Heart left ventricle (tissue), 16 donors: ENCODE results near the gene CREG2. TPM values are rescaled to one million over a fixed set of nuclear protein-coding genes. Genes with fewer than 3 reads are reported as not detected.

ENCODE experiments used
- ATAC-seq, 4 donors: fragments of 200-7000 bp; cut with Tn5 transposase; one replicate each; pipeline ENCODE4 v1.9.1; 2020 to 2022; ENCODE audit warnings: moderate library complexity in 4 of 4, mild to moderate bottlenecking in 3 of 4, moderate number of reproducible peaks in 1 of 4
- DNase-seq, 5 donors: peaks; one replicate each; pipeline ENCODE4 v3.0.0-alpha.2; 2020
- H3K27ac ChIP-seq, 12 donors: fragments of 200-600 bp; sonication (generic) in 4 of 12; one replicate each; pipeline versions ENCODE4 v1.5.0 to v1.8.0; 2016 to 2022; ENCODE audit warnings: mild to moderate bottlenecking in 2 of 12
- H3K27me3 ChIP-seq, 9 donors: fragments of 200-600 bp; sonication (generic) in 2 of 9; one replicate each; pipeline versions ENCODE4 v1.5.1 to v1.8.0; 2016 to 2022; ENCODE audit warnings: mild to moderate bottlenecking in 3 of 9
- H3K36me3 ChIP-seq, 9 donors: fragments of 200-600 bp; sonication (generic) in 2 of 9; one replicate each; pipeline versions ENCODE4 v1.5.0 to v1.8.0; 2018 to 2022; ENCODE audit warnings: mild to moderate bottlenecking in 2 of 9
- H3K4me1 ChIP-seq, 12 donors: fragments of 200-600 bp; sonication (generic) in 4 of 12; one replicate each; pipeline versions ENCODE4 v1.5.0 to v1.8.0; 2016 to 2022; ENCODE audit warnings: mild to moderate bottlenecking in 3 of 12
- H3K4me3 ChIP-seq, 12 donors: fragments of 200-600 bp; sonication (generic) in 4 of 12; one replicate each; pipeline versions ENCODE4 v1.5.0 to v1.8.0; 2017 to 2022; ENCODE audit warnings: mild to moderate bottlenecking in 9 of 12, moderate library complexity in 4 of 12
- H3K9me3 ChIP-seq, 12 donors: fragments of 200-600 bp; sonication (generic) in 4 of 12; one replicate each; pipeline versions ENCODE4 v1.5.0 to v1.8.0; 2016 to 2022; ENCODE audit warnings: mild to moderate bottlenecking in 1 of 12
- CTCF ChIP-seq, 12 donors: fragments of 200-600 bp; sonication (generic) in 4 of 12; IDR thresholded peaks; one replicate each; pipeline versions ENCODE4 v1.5.0 to v1.8.0; 2018 to 2022; ENCODE audit warnings: antibody characterized with exemption in 12 of 12, mild to moderate bottlenecking in 5 of 12
- POLR2A ChIP-seq, 2 donors: fragments of 450-650 bp; IDR thresholded peaks; one replicate each; pipeline ENCODE4 v1.6.1; 2017; ENCODE audit warnings: antibody characterized with exemption in 2 of 2, mild to moderate bottlenecking in 2 of 2, moderate library complexity in 2 of 2
- WGBS, 4 donors: extraction: QIAGEN DNeasy Blood & Tissue Kit in 2 of 4; methylation state at CpG; one replicate each; pipeline versions ENCODE4 v1.1.5 to v1.1.7; 2013 to 2018; 5-methylcytosine and 5-hydroxymethylcytosine counted together
- intact Hi-C, 10 donors: fragments of 100-400 bp; cut with DNase I; formaldehyde crosslinking; loops; one replicate each; pipeline versions ENCODE4 v1.11.1 to v1.14.2; 2022
- polyA plus RNA-seq, 2 donors: library from polyadenylated mRNA; stranded (reverse); fragments of 200-250 nt; gene quantifications; one replicate each; pipeline ENCODE4 v1.2.3, GENCODE V29; 2013
- total RNA-seq, 9 donors: library from RNA; depleted of rRNA in 2 of 9; stranded (reverse); fragments of >200 nt in 2 of 9; fragmentation: NEBNext Ultra II Directional in 3 of 9; extraction: Animal tissue kit (Norgen Biotek cat#: 25700) in 3 of 9; gene quantifications; one replicate each; pipeline versions ENCODE4 v1.1.0 to v1.2.4, GENCODE V29; 2016 to 2023
- donor health status: ischemic (EF 13 %, LVEDD 7.1; RV severe dilation, severe dysfunction).
- donor health status: healthy with polysubstance abuse.
- donor health status: DM: no; HTN: yes; CAD: no.
- donor health status: DM: no; HTN: no; CAD: no.
- donor health status: ischemic (EF 25% LVEDD 6.9; RV normal size, moderate dysfunction).
- donor health status: ischemic (EF 25% LVEDD 5.7; RV mildly dilated, moderate dysfunction).
- donor health status: healthy.
- donor health status: DM: yes; HTN: yes; CAD: no.
- donor health status: ischemic (EF 35%, LVEDD 5.7; RV mildly dilated, moderate dysfunction).
- donor health status: nonischemic (EF 11% LVEDD 7.7; RV severe dilation, severe dysfunction).
- donor health status: DM: yes; HTN: yes; CAD: no.
- donor health status: PGD.
- donor health status: ischemic (EF 29% LVEDD 5.4; RV normal size, mild dysfunction).
- donor health status: nonischemic (EF 23%, LVEDD 6.1; RV moderate dilation, normal function).

Gene CREG2
- total and polyA plus RNA-seq, 11 donors = 0.18 to 1.1 (median 0.46) TPM; not detected in 7

- WGBS, 4 donors = 82 to 92% (median 89%) methylated on average over 2 of the region's 2 CpGs
- DNase-seq (no peak), ATAC-seq (no peak)
- TF ChIP-seq POLR2A (IDR thresholded peaks at IDR 0.05) (no peak), CTCF (IDR thresholded peaks at IDR 0.05) (no peak)
- Histone ChIP-seq H3K4me3 (no peak overlapping the region), H3K36me3 (no peaks in the 10 kb centered on the region), H3K9me3 (no peaks in the 10 kb centered on the region), H3K27ac (no peak overlapping the region), H3K4me1 (peaks cover 0 to 17% (median 0%) of the 10 kb centered on the region in 12 donors), H3K27me3 (peaks cover 0 to 6% (median 0%) of the 10 kb centered on the region in 9 donors)
- intact Hi-C loops = no loop called here
Observed at GRCh38 chr2:101379091-101379490, 8.2 kb downstream of the CREG2 start.

GRCh38 chr2:101375653-101376052, 11.7 kb downstream of the CREG2 start:
- no peak overlapping the region for H3K27ac ChIP-seq
- peaks cover 0 to 8% (median 0%) of the 10 kb centered on the region in 12 donors for H3K9me3 ChIP-seq
- intact Hi-C loops = no loop called here
- no peaks in the 10 kb centered on the region for H3K36me3 ChIP-seq
- H3K27me3 ChIP-seq = no peaks in the 10 kb centered on the region
- peaks cover 0 to 20% (median 0%) of the 10 kb centered on the region in 12 donors for H3K4me1 ChIP-seq
- ATAC-seq = peak; percentile 32 to 73 (median 49)
- H3K4me3 ChIP-seq = no peak overlapping the region
- WGBS, 4 donors = 33 to 43% (median 40%) methylated on average over 9 of the region's 9 CpGs
- DNase-seq = peak in 2 of 5 donors; percentile 22 to 34
- TF ChIP-seq CTCF (IDR thresholded peaks at IDR 0.05) = no peak
- no peak for TF ChIP-seq POLR2A (IDR thresholded peaks at IDR 0.05)

- H3K9me3 ChIP-seq = peaks cover 0 to 8% (median 0%) of the 10 kb centered on the region in 12 donors
- peaks cover 0 to 16% (median 0%) of the 10 kb centered on the region in 12 donors for H3K4me1 ChIP-seq
- intact Hi-C loops = no loop called here
- H3K4me3 ChIP-seq = no peak overlapping the region
- no peak for TF ChIP-seq POLR2A (IDR thresholded peaks at IDR 0.05)
- no peak for TF ChIP-seq CTCF (IDR thresholded peaks at IDR 0.05)
- peak in 1 of 4 donors; percentile 43 for ATAC-seq
- DNase-seq = no peak
- no peaks in the 10 kb centered on the region for H3K36me3 ChIP-seq
- no peak overlapping the region for H3K27ac ChIP-seq
- H3K27me3 ChIP-seq = no peaks in the 10 kb centered on the region
- WGBS, 4 donors = 83 to 86% (median 85%) methylated on average over 7 of the region's 7 CpGs
Observed at GRCh38 chr2:101374821-101375561, 12.3 kb downstream of the CREG2 start.

- H3K36me3 ChIP-seq = no peaks in the 10 kb centered on the region
- no peak for DNase-seq
- no peak for ATAC-seq
- H3K9me3 ChIP-seq = peaks cover 0 to 8% (median 0%) of the 10 kb centered on the region in 12 donors
- H3K27me3 ChIP-seq = no peaks in the 10 kb centered on the region
- H3K4me1 ChIP-seq = peaks cover 0 to 16% (median 0%) of the 10 kb centered on the region in 12 donors
- no peak overlapping the region for H3K27ac ChIP-seq
- H3K4me3 ChIP-seq = no peak overlapping the region
- intact Hi-C loops = no loop called here
- TF ChIP-seq POLR2A (IDR thresholded peaks at IDR 0.05) = no peak
- TF ChIP-seq CTCF (IDR thresholded peaks at IDR 0.05) = no peak
- 86 to 88% (median 86%) methylated on average over 1 of the region's 1 CpG for WGBS, 4 donors
Observed at GRCh38 chr2:101372792-101373191, 14.5 kb downstream of the CREG2 start.
